HepG2 (cell line): ENCODE measurements around the gene TADA2A.

Experiments
- BHLHE40 ChIP-seq: IDR thresholded peaks from 2 replicates; pipeline ENCODE4 v1.6.1; 2011; ENCODE audit warnings: low read length, improper control_type of control experiment
- CHD4 ChIP-seq: fragments of 200-600 bp; sonication (generic); IDR thresholded peaks from 2 replicates; pipeline ENCODE4 v1.7.0; 2017; ENCODE audit warnings: mild to moderate bottlenecking, low read length, borderline replicate concordance
- DR1 ChIP-seq: sonication (generic); formaldehyde crosslinking; IDR thresholded peaks from 2 replicates; pipeline ENCODE4 v1.8.0; 2021; ENCODE audit warnings: mild to moderate bottlenecking, missing genetic modification reagents, inconsistent platforms
- JUND ChIP-seq: sonication (generic); formaldehyde crosslinking; IDR thresholded peaks from 2 replicates; pipeline ENCODE4 v1.8.0; 2022; ENCODE audit warnings: mild to moderate bottlenecking, missing genetic modification reagents
- NR1H2 ChIP-seq: sonication (generic); formaldehyde crosslinking; IDR thresholded peaks from 2 replicates; pipeline ENCODE4 v1.8.1; 2022; ENCODE audit warnings: low read depth, missing genetic modification reagents, borderline replicate concordance
- POLR2A ChIP-seq, 2 experiments: IDR thresholded peaks; 2 replicates each; pipeline ENCODE4 v1.6.1; 2011; ENCODE audit warnings: low read depth in 2 of 2, low read length in 2 of 2, mild to moderate bottlenecking in 1 of 2, moderate library complexity in 1 of 2; ENCODE audit not compliant: insufficient read depth in 1 of 2
- SRSF9 ChIP-seq: fragments of 200-400 bp; formaldehyde crosslinking; IDR thresholded peaks from 2 replicates; pipeline ENCODE4 v1.6.1; 2018; ENCODE audit warnings: borderline replicate concordance, mild to moderate bottlenecking, low read depth, low read length; ENCODE audit not compliant: insufficient read depth, poor library complexity, severe bottlenecking
- ZFAT ChIP-seq: sonication (generic); formaldehyde crosslinking; conservative IDR thresholded peaks from 2 replicates; pipeline ENCODE4 v1.8.1; 2023; ENCODE audit warnings: missing genetic modification reagents, inconsistent platforms
- ZNF660 ChIP-seq: sonication (generic); formaldehyde crosslinking; IDR thresholded peaks from 2 replicates; pipeline ENCODE4 v1.5.1; 2020; ENCODE audit warnings: mild to moderate bottlenecking, low read depth, missing genetic modification reagents, borderline replicate concordance
- ZNF883 ChIP-seq: sonication (generic); formaldehyde crosslinking; IDR thresholded peaks from 2 replicates; pipeline ENCODE4 v1.5.1; 2020; ENCODE audit warnings: mild to moderate bottlenecking, missing genetic modification reagents; ENCODE audit errors: not compliant biosample characterization
- TF ChIP-seq, protein P1 (sequence below): sonication (generic); formaldehyde crosslinking; IDR thresholded peaks from 2 replicates; pipeline ENCODE4 v1.5.0; 2020; ENCODE audit warnings: mild to moderate bottlenecking, missing genetic modification reagents, moderate library complexity
- TF ChIP-seq, protein P2 (sequence below): sonication (generic); formaldehyde crosslinking; IDR thresholded peaks from 2 replicates; pipeline ENCODE4 v1.5.0; 2020; ENCODE audit warnings: mild to moderate bottlenecking, missing genetic modification reagents
- TF ChIP-seq, protein P3 (sequence below): sonication (generic); formaldehyde crosslinking; IDR thresholded peaks from 2 replicates; pipeline ENCODE4 v1.4.0; 2020; ENCODE audit warnings: missing genetic modification reagents

DNA sequence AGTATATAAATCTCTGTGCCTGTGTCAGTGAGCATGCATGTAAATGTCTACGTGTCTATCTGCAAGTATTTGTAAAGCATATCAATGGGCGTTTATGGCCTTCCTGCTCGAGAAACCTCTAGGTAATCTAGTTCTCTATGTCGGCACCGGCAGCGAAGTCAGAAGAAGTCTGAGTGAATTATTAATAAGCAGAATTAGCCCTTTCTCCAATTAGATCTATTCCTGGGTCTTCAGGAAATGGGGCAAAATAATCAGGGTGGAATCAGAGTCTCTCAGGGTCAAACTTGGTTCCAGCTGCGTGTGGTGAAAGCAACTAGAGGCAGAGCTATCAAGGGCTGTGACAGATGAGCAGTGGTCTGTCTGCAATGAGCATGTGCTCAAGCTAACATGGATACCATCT is 31.0 kb upstream of the TADA2A start, which contains the start of gene C17orf78:
- TF ChIP-seq, protein P1, sequence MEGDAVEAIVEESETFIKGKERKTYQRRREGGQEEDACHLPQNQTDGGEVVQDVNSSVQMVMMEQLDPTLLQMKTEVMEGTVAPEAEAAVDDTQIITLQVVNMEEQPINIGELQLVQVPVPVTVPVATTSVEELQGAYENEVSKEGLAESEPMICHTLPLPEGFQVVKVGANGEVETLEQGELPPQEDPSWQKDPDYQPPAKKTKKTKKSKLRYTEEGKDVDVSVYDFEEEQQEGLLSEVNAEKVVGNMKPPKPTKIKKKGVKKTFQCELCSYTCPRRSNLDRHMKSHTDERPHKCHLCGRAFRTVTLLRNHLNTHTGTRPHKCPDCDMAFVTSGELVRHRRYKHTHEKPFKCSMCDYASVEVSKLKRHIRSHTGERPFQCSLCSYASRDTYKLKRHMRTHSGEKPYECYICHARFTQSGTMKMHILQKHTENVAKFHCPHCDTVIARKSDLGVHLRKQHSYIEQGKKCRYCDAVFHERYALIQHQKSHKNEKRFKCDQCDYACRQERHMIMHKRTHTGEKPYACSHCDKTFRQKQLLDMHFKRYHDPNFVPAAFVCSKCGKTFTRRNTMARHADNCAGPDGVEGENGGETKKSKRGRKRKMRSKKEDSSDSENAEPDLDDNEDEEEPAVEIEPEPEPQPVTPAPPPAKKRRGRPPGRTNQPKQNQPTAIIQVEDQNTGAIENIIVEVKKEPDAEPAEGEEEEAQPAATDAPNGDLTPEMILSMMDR (CRISPR knock-in tag) = no peak
- no peak for TF ChIP-seq CHD4
- no peak for TF ChIP-seq POLR2A (IDR thresholded peaks at IDR 0.05; ENCODE audit: insufficient read depth in 1 of 2, low read depth in 2 of 2, low read length in 2 of 2)
- TF ChIP-seq, protein P2, sequence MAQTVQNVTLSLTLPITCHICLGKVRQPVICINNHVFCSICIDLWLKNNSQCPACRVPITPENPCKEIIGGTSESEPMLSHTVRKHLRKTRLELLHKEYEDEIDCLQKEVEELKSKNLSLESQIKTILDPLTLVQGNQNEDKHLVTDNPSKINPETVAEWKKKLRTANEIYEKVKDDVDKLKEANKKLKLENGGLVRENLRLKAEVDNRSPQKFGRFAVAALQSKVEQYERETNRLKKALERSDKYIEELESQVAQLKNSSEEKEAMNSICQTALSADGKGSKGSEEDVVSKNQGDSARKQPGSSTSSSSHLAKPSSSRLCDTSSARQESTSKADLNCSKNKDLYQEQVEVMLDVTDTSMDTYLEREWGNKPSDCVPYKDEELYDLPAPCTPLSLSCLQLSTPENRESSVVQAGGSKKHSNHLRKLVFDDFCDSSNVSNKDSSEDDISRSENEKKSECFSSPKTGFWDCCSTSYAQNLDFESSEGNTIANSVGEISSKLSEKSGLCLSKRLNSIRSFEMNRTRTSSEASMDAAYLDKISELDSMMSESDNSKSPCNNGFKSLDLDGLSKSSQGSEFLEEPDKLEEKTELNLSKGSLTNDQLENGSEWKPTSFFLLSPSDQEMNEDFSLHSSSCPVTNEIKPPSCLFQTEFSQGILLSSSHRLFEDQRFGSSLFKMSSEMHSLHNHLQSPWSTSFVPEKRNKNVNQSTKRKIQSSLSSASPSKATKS (CRISPR knock-in tag) = no peak
- TF ChIP-seq ZNF660 (CRISPR knock-in tag) = no peak
- no peak for TF ChIP-seq JUND
- TF ChIP-seq SRSF9 = no peak
- no peak for TF ChIP-seq NR1H2
- TF ChIP-seq DR1 = no peak
- no peak for TF ChIP-seq ZNF883 (CRISPR knock-in tag)
- TF ChIP-seq, protein P3, sequence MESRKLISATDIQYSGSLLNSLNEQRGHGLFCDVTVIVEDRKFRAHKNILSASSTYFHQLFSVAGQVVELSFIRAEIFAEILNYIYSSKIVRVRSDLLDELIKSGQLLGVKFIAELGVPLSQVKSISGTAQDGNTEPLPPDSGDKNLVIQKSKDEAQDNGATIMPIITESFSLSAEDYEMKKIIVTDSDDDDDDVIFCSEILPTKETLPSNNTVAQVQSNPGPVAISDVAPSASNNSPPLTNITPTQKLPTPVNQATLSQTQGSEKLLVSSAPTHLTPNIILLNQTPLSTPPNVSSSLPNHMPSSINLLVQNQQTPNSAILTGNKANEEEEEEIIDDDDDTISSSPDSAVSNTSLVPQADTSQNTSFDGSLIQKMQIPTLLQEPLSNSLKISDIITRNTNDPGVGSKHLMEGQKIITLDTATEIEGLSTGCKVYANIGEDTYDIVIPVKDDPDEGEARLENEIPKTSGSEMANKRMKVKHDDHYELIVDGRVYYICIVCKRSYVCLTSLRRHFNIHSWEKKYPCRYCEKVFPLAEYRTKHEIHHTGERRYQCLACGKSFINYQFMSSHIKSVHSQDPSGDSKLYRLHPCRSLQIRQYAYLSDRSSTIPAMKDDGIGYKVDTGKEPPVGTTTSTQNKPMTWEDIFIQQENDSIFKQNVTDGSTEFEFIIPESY (CRISPR knock-in tag) = no peak
- no peak for TF ChIP-seq ZFAT (CRISPR knock-in tag)
- TF ChIP-seq BHLHE40 = no peak
